GM06990 (cell line): ENCODE data around the gene PRSS53.

Source experiments
- DNase-seq: peaks from one replicate; pipeline ENCODE4 v3.0.0-alpha.2; 2011; ENCODE audit not compliant: insufficient read length; ENCODE audit errors: extremely low read depth
- H3K27me3 ChIP-seq: replicated peaks from 2 replicates; pipeline ENCODE4 v1.6.0; 2011; ENCODE audit warnings: low read length; ENCODE audit not compliant: control insufficient read depth, insufficient read depth
- H3K36me3 ChIP-seq: 2 replicates; pipeline ENCODE4 v1.5.1; 2011; ENCODE audit warnings: low read length; ENCODE audit not compliant: control insufficient read depth, insufficient read depth
- H3K4me3 ChIP-seq: replicated peaks from 2 replicates; pipeline ENCODE4 v1.5.1; 2011; ENCODE audit warnings: low read depth, mild to moderate bottlenecking, control low read depth, low read length
- CTCF ChIP-seq: IDR thresholded peaks from 2 replicates; pipeline ENCODE4 v1.5.1; 2011; ENCODE audit warnings: low read length, control low read depth, mild to moderate bottlenecking, inconsistent platforms; ENCODE audit not compliant: insufficient read depth, poor library complexity, severe bottlenecking

Gene PRSS53

GRCh38 chr16:31078597-31079341 is 10.0 kb downstream of the PRSS53 start:
- peaks cover 40% of the 10 kb centered on the region for H3K36me3 ChIP-seq
- TF ChIP-seq CTCF: no peak
- no peaks in the 10 kb centered on the region for H3K27me3 ChIP-seq
- no peak for DNase-seq
- H3K4me3 ChIP-seq: no peak overlapping the region

DNA sequence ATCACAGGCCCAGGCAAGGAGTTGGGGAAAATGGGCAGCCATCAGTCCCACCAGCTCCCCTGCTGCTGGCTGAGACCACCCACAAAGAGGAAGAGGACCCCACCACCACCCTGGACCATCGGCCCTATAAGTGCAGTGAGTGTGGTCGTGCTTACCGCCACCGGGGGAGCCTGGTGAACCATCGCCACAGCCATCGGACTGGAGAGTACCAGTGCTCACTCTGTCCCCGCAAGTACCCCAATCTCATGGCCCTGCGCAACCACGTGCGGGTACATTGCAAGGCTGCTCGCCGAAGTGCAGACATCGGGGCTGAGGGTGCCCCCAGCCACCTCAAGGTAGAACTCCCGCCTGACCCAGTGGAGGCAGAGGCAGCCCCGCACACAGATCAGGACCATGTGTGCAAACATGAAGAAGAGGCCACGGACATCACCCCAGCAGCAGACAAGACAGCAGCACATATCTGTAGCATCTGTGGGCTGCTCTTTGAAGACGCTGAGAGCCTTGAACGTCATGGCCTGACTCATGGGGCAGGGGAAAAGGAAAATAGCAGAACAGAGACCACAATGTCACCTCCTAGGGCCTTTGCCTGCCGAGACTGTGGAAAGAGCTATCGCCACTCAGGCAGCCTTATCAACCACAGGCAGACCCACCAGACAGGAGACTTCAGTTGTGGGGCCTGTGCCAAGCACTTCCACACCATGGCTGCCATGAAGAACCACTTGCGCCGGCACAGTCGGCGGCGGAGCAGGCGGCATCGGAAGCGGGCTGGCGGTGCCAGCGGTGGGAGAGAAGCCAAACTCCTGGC is 10.9 kb downstream of the PRSS53 start:
- TF ChIP-seq CTCF: no peak
- no peak for DNase-seq
- peaks cover 40% of the 10 kb centered on the region for H3K36me3 ChIP-seq
- H3K4me3 ChIP-seq: no peak overlapping the region
- H3K27me3 ChIP-seq: no peaks in the 10 kb centered on the region

- H3K36me3 ChIP-seq: peaks cover 38% of the 10 kb centered on the region
- no peaks in the 10 kb centered on the region for H3K27me3 ChIP-seq
- no peak for TF ChIP-seq CTCF
- H3K4me3 ChIP-seq: no peak overlapping the region
- DNase-seq: no peak
Observed at GRCh38 chr16:31077024-31077423, 11.7 kb downstream of the PRSS53 start.

- no peak for DNase-seq
- no peak for TF ChIP-seq CTCF
- no peaks in the 10 kb centered on the region for H3K27me3 ChIP-seq
- H3K4me3 ChIP-seq: no peak overlapping the region
- H3K36me3 ChIP-seq: peaks cover 38% of the 10 kb centered on the region
Observed at GRCh38 chr16:31076319-31076718, 12.4 kb downstream of the PRSS53 start.

DNA sequence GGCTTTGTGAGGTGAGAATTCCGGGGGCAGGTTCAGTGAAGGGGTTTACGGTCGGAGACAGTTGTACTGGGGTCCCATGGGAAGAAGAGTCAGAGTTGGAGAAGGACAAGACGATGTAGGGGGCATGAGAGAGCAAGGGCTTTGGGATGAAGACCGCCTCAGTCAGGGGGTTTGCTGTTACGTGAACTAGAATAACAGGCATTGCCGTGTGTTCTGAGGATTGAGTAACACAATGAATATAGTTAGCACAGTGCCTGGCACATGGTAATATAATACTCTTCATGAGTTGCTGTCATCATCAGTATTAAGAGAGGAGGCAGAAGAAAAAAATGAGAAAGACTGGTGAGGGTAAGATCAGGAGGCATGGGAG is 13.9 kb downstream of the PRSS53 start:
- TF ChIP-seq CTCF: no peak
- Histone ChIP-seq H3K36me3 (peaks cover 30% of the 10 kb centered on the region), H3K27me3 (no peaks in the 10 kb centered on the region), H3K4me3 (peak overlapping the region; percentile 89)
- no peak for DNase-seq
